ENCODE results near the gene TEX9.
"Not testable (repeated sequence)": the region's sequence is repeated elsewhere in the genome, so short reads cannot be mapped to it uniquely, and the experiment has no call there.

TEX9 gene

DNA sequence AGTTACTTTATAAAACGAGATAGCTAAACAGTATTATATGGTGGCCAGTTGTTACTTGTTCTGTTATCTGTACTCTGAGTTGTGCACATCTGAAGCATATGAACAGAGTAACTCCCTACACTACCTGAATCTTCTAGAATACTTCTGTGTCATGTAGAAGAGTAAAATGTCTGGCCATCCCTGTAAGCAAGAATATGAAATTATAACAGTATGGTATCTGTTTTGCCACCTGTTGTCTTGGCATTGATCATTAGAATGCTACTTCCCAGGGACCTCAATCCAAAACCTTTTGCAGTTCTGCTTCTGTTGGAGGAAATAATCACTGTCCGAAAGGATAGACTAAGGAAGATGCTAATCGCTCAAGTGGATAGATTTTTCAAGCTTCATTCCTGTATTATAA is 1.9 kb downstream of the TEX9 start:
- DNase-seq, result no peak

- DNase-seq, result no peak
These were observed 4.0 kb downstream of the TEX9 start for GRCh38 chr15:56369234-56369633.

GRCh38 chr15:56371495-56372147 is 6.4 kb downstream of the TEX9 start:
- no peak for DNase-seq

- DNase-seq, result not testable (repeated sequence)
These were observed 9.5 kb downstream of the TEX9 start for GRCh38 chr15:56374693-56375092.

GRCh38 chr15:56377822-56378221 is 12.6 kb downstream of the TEX9 start:
- DNase-seq, result not testable (repeated sequence)

DNA sequence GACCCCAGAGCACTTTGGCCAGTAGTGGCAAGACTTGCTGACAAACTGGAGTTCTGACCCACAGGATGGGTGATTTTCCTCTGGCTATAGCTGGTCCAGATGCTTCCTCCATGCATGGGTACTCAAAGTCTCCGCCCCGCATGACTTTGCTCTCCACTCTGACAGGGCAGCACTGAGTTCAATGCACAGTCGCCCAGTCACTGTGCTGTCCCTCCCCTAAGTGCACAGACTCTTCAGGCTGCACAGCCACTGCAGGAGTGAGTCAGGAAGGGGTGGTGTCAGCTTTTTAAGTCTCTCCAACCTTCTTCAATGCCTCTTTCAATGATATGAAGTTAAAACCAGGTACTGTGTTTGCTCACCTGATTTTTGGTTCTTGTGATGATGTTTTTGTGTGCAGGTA is 17.8 kb downstream of the TEX9 start:
- no peak for DNase-seq

DNA sequence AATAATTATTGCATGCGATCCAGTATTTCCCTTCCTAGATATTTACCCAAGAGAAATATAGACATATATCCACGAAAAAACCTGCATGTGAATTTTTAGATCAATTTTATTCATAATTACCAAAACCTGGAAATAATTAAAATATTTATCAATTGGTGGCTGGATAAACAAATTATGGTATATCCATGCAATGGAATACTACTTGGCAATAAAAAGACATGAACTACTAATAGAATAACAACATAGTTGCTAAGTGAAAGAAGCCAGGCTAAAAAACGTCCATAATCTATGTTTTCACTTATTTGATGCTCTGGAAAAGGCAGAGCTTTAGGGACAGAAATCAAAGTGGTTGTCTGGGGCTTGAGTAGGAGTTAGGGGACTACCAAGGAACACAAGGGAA is 20.7 kb downstream of the TEX9 start:
- no peak for DNase-seq

DNA sequence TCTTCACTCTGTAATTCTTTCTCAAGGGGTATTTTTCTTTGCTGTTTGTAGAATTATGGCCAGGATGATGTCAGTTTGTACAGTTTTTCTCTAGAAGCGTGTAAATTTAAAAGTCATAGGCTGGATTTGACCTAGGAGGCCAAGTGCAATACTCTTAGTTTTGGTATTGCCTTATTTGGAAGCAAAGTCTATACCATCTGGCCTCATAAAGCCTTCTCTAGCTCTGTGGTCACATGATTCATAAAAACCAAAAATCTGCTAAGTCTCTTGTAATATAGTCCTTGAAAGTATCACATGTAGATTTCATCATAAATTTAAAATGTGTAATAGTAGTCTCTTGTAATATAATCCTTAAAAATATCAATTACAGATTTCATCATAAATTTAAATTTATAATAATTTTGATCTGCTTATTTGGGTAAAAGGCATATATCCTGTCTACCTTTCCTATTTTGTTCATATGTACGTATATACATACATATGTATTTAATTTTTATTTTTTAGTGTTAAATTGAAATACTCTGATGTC is 25.6 kb downstream of the TEX9 start:
- no peak for DNase-seq

- no peak for DNase-seq
These were observed 28.1 kb downstream of the TEX9 start for GRCh38 chr15:56393277-56393676.

DNA sequence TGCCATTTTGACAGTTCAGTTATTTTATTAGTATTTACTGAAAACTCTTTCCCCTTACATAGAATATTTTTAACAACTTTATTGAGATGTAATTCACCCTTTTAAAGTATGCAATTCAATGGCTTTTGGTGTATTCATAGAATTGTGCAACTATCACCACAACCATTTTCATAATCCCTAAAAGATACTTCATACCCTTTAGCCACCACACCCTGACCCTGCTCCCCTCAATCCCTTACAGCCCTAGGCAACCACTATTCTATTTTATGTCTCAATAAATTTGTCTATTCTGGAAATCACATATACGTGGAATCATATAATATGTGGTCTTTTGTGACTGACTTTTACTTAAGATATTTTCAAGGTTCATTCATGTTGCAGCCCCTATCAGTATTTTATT is 29.7 kb downstream of the TEX9 start:
- no peak for DNase-seq

DNA sequence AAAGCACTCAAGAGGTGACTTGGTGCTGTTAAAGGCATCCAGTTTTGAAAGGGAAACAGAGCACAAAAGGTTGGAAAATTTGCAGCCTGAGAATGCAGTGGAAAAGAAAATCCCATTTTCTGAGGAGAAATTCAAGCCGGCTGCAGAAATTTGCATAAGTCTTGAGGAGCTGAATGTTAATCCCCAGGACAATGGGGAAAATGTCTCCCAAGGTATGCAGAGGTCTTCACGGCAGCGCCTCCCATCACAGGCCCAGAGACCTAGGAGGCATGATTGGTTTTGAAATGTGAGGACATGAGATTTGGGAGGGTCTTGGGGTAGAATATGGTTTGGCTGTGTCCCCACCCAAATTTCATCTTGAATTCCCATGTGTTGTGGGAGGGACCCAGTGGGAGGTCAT is 32.1 kb downstream of the TEX9 start:
- DNase-seq, result not testable (repeated sequence)

DNA sequence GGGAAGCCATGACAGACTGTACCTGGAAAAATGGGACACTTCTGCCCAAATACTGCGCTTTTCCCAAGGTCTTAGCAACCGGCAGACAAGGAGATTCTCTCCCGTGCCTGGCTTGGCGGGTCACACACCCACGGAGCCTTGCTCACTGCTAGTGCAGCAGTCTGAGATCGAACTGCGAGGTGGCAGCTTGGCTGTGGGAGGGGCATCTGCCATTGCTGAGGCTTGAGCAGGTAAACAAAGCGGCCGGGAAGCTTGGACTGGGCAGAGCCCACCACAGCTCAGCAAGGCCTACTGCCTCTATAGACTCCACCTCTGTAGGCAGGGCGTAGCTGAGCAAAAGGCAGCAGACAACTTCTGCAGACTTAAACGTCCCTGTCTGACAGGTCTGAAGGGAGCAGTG is 34.0 kb downstream of the TEX9 start:
- DNase-seq, result not testable (repeated sequence)

DNA sequence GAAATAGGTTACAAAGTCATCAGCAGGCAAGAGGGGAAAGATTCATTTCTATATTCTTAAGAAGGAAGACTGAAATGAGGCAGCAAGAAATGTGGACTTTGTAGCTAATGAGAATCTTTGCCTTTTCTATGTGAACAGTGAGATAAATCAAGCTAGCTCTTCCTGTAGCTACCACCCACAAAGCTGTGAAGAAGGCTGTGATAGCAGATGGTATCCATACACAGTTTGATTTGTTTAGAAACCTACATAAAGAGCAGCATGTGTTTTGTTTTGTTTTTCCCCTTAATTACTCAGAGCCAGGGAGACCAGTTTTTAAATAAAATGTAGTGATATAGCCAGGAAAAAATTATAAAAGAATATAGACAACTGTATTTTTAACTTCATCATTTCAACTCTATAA is 45.5 kb downstream of the TEX9 start:
- no peak for DNase-seq

DNA sequence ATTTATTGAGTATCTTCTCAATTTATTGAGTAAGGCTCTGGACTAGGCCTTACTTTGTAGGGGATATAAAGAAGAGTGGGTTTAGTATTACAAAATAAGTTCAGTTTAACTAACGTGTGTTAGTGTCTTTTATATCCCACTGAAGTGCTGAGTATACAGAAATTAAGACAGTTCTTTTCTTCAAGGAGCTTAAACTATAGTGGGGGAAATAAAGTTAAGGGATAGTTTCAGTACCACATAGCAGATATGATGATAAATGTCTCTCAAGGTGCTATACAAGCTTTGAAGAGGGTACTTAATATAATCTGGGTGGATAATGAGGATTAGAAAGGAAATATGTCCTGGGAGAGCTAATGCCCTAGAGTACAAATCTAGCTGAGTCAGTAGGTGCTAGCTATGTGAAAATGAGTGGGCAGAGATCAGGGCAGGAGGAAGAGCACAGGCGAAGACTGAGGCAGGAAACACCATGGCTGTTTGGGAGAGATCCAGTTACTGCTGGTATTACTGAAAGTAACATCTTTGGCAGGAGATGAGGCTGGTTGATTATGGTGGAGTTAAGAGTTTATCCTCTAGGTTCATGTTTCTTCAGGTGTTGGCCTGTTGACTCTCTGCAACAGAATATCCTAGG is 46.0 kb downstream of the TEX9 start:
- DNase-seq, result no peak

- not testable (repeated sequence) for DNase-seq
These were observed 48.0 kb downstream of the TEX9 start for GRCh38 chr15:56413114-56413733.

- no peak for DNase-seq
These were observed 60.0 kb downstream of the TEX9 start for GRCh38 chr15:56425276-56425675.

DNA sequence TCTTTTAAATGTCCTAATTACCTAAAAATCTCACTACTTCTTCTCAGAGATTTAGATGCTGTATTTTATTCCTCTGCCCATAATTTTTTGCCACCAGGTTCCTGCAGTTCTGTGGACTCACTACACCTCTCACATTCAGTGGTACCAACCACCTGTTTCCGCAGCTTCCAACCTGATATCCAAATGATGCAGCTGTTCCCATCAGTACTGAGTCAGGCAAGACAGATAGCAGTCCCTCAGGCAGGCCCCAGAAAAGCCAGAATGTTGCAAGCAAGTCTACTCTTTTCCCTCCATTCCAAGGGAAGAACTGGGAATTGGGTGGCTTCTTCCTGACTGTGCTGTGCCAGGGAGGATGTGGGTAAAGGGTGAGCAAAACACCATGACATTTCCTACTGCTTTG is 60.8 kb downstream of the TEX9 start:
- no peak for DNase-seq

GRCh38 chr15:56428821-56429458 is 63.7 kb downstream of the TEX9 start:
- no peak for DNase-seq

DNA sequence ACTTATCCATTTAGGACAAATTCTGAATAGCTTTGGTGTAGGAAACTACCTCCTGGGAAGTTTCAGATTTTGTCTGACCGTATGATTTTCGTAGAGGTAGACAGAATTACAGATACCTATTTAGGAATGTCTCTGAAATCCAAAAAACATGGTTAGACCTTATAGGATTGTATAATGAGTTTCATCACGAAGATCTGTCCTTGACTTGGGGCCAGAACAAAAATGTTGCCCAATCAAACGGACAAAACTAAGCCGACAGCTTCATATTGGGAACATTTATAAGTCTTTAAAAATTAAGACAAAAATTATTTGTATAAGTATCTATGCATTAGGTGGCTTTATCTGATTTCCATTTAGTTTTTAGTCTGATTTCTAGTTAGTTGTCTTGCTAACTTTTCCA is 67.1 kb downstream of the TEX9 start:
- no peak for DNase-seq

- DNase-seq, result no peak
These were observed 75.1 kb downstream of the TEX9 start for GRCh38 chr15:56440214-56440770.

DNA sequence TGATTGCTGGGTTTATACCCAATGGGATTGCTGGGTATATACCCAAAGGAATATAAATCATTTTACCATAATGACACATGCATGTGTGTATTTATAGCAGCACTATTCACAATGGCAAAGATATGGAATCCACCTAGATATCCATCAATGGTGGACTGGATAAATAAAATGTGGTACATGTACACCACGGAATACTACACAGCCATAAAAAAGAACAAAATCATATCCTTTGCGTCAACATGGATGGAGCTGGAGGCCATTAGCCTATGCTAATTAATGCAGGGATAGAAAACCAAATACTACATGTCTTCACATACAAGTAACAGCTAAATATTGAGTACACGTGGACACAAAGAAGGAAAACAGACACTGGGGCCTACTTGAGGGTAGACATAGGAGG is 77.1 kb downstream of the TEX9 start:
- no peak for DNase-seq

DNA sequence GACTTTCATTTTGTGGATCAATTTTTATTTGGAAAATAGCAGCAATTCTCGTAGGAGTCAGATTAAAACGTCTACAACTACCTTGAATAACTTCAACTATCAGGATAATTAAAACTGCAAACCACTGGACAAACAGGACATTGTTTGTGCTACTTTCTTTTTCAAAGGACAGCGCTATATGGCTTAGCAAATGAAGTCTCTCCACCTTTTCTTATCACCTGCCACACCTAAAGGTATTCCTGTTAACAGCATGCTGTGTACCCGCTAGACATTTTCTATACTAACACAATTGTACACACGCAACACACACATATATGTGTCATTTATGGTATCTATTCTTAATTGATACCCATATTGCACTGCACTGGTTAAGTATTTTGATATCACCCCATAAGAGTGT is 80.5 kb downstream of the TEX9 start:
- DNase-seq, result no peak

DNA sequence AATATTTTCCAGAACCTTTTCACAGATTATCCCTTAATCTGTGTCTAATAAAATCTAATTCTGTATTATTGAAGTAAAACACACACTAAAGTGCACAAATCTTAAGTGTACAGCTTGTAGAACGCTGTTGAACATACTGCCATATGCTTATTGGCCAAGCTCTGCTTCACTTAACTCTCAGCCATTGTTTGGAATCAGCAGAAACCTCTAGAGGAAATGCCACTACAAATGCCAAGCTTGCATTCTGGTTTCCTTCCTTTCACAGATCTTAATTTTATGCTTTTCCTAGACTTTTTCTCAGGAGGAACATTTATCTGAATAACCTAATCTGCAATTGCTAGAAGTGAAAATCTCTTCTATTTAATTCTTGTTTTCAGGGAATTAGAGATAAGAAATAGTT is 89.6 kb downstream of the TEX9 start:
- DNase-seq, result no peak

- no peak for DNase-seq
These were observed 91.0 kb downstream of the TEX9 start for GRCh38 chr15:56456229-56456628.

Data from activated naive CD4-positive, alpha-beta T cell treated with anti-CD3 and anti-CD28 coated beads, Interleukin-2, amount 50 U/mL, for 16 hours (primary cell).